Measurements from ENCODE around the gene SQOR.

SQOR gene

GRCh38 chr15:45657254-45657653, 22.4 kb downstream of the SQOR start:
- no peak for DNase-seq (ENCODE audit: insufficient read length, low spot score)
- no peak for FAIRE-seq

GRCh38 chr15:45657764-45658545, 23.1 kb downstream of the SQOR start:
- no peak for FAIRE-seq
- DNase-seq (ENCODE audit: insufficient read length, low spot score): no peak

DNA sequence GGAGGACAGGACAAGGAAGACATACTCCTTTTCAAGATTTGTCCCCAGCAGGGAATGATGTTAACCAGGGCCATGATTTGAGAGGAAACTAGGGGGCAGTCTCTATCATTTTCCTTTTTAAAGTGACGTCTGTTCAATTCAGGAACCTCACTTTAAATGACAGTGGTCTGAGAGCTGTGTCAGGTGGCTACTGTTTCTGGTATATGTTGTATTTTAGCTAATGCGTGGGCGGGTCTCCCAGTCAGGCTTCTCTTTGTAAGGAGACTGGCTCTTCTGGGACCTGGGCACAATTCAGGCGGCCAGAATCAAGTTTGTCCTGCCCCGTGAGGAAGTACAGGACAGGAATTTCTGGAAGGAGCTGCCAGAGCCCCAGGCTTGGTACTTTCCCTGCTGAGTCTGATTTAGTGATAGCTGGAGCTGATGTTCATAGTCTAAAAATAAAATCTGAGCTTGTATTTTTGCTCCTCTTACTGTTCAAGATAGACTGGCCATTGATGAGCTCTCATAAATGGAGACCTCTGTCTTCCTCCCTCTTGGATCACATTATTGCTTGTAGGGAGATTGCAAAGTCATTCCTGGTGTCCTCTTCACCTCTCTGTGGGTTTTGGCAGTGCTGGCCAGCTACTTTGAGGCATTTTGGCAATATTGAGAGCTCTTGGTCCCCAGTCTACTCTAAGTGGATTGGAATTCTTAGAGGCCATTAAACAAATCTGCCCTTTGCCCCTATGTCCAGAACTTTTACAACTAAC, 25.6 kb downstream of the SQOR start:
- DNase-seq (ENCODE audit: insufficient read length, low spot score): no peak

DNA sequence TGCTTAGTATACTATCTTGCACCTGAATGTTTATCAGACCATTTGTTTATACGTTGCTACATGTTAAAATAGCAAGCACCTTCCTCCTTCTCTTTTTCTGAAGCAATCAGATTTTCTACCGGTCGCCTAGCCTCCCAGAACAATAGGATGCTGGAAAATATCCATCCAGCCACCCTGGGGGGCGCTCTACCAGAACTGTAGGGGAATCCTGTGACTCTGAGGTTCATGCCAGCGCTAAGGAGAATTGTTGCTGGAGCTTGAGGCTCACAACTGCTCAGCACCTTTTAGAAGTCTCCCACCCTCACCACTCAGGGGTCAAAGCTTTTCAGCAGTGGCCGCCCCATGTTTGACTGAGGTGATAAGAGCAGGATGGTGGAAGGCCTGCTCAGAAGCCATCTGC, 27.5 kb downstream of the SQOR start:
- FAIRE-seq (no peak), DNase-seq (ENCODE audit: insufficient read length, low spot score) (no peak)

More for the DNA sequence above, 25.6 kb downstream of the SQOR start:
- no peak for FAIRE-seq

DNA sequence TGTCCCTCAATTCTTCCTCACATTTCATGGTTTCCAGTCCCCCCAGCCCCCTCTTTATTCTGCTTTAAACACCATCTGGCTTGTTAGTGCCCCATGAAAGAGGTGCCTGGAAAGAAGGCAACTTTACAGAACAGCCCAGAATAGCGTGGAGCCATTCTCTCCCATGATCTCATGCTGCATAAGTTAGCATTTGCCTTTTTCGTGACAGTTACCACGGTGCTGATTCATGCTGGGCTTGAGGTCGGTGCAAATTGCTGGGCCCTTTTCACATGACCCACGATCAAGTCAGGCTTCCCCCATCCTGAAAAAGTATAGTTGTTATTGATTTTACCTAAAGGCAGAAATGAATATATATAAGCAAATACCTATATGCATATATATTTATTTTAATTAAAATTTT, 29.6 kb downstream of the SQOR start:
- no peak for DNase-seq (ENCODE audit: insufficient read length, low spot score)
- FAIRE-seq: no peak

GRCh38 chr15:45665261-45665660, 30.4 kb downstream of the SQOR start:
- DNase-seq (ENCODE audit: insufficient read length, low spot score): no peak
- FAIRE-seq: no peak

GRCh38 chr15:45666119-45666875, 31.5 kb downstream of the SQOR start:
- FAIRE-seq (no peak), DNase-seq (ENCODE audit: insufficient read length, low spot score) (no peak)

DNA sequence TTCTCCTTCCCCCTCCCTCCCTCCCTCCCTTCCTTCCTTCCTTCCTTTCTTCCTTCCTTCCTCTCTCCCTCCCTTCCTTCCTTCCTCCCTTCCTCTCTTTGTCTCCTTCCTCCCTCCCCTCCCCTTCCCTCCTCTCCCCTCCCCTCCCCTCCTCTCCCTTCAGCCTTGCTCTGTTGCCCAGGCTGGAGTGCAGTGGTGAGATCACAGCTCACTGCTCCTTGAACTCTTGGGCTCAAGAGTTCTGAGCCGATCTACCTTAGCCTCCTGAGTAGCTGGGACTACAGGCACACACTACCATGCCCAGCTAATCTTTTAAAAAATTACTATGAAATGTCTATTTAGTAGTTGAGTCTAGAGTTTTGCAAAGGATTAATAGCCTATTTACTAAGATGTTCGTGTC, 32.2 kb downstream of the SQOR start:
- DNase-seq (ENCODE audit: insufficient read length, low spot score) (no peak), FAIRE-seq (no peak)

- FAIRE-seq (no peak), DNase-seq (ENCODE audit: insufficient read length, low spot score) (no peak)
Measured at GRCh38 chr15:45668386-45668785, 33.6 kb downstream of the SQOR start.

DNA sequence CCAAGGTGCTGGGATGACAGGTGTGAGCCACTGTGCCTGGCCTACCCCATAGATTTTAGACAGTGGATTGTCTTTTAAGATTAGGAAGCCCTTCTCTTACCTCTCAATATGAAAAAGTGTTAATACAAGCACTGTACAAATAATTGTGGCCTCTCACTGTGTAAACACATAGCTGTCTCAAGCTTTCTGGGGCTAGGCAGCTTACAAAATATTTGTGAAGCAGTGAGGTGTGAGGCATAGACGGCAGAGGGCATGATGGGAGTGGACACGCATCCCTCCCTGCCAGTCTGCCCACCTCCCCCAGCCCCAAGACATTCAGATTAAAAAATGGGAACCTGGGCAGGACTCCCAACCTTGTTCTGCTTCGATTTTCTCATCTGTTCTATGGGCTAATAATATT, 34.6 kb downstream of the SQOR start:
- DNase-seq (ENCODE audit: insufficient read length, low spot score): no peak
- no peak for FAIRE-seq

GRCh38 chr15:45670091-45670490, 35.3 kb downstream of the SQOR start:
- FAIRE-seq (no peak), DNase-seq (ENCODE audit: insufficient read length, low spot score) (no peak)

DNA sequence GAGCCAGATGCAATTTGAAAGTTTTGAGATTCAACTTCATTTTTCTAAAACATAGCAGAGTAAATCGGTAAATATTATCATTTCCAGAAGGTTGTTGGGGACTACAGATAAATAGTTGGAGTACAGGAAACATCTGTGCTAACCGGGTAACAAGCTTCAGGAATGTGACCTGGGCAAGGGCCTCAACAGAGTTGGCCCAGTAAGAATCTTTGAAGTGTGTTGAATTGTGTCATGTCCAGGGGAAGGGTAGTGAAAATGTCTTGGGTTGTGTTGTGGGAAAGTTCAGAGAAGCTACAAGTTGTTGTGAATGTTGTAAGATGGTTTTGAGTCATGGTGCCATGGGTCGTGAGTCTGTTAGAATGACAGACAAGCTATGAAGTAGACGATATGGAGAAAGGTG, 35.7 kb downstream of the SQOR start:
- FAIRE-seq: no peak
- no peak for DNase-seq (ENCODE audit: insufficient read length, low spot score)

DNA sequence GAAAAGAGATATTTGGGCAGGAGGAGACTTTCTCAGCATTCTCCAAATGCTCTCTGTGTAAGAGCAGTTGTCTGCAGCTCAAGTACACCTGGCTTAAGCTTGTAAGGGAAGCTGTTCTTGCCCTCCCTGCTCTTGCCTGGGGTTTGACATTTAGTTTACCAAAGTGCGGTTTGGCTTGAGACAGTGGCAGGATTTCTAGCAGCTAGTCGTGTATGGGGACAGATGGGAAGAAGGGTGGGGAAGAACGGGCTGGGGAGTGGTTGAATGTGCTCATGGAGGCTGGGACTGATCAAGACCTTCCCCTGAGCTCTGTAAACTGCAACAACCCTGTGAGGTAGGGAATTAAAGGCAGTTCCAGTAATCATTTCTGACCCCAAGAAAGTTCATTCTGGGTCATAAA, 39.8 kb downstream of the SQOR start:
- DNase-seq (ENCODE audit: insufficient read length, low spot score) (no peak), FAIRE-seq (no peak)

DNA sequence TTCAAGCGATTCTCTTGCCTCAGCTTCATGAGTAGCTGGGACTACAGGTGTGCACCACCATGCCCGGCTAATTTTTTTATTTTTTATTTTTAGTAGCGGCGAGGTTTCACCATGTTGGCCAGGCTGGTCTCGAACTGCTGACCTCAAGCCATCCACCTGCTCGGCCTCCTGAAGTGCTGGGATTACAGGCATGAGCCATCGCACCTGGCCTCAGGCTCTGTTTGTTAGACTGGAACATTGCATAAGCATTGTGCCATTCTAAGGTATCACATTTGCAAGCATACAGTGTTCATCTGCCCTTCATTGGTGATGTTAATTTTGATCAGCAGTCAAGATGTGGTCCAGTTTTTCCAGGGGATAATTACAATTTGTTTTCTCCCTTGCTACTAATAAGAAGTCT, 43.0 kb downstream of the SQOR start:
- FAIRE-seq (no peak), DNase-seq (ENCODE audit: insufficient read length, low spot score) (no peak)

GRCh38 chr15:45678459-45679178, 43.8 kb downstream of the SQOR start:
- FAIRE-seq: no peak
- DNase-seq (ENCODE audit: insufficient read length, low spot score): no peak

DNA sequence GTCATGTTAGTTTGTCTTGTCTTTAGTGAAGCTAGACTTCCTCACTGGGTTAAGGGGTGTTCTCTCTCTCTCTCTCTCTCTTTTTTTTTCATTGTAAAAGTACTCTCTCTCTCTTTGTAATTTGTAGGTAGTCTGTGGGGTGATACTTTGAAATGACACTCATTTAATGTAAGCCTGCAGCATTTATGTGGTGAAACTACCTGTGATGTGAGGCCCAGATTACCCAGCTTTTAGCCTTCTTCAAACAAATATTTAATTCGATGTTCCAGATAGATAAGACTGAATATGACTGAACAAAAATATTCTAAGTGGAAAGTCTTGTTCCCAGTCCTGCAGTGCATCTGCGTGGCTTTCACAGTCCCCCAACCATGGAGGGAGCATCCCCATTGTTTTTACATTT, 49.7 kb downstream of the SQOR start:
- DNase-seq (ENCODE audit: insufficient read length, low spot score) (no peak), FAIRE-seq (no peak)

GRCh38 chr15:45689616-45690015, 54.8 kb downstream of the SQOR start:
- DNase-seq (ENCODE audit: insufficient read length, low spot score) (no peak), FAIRE-seq (no peak)

- no peak for FAIRE-seq
- DNase-seq (ENCODE audit: insufficient read length, low spot score): no peak
Measured at GRCh38 chr15:45690581-45691260, 55.9 kb downstream of the SQOR start.

- no peak for FAIRE-seq
- no peak for DNase-seq (ENCODE audit: insufficient read length, low spot score)
Measured at GRCh38 chr15:45701108-45701507, 66.3 kb downstream of the SQOR start.

DNA sequence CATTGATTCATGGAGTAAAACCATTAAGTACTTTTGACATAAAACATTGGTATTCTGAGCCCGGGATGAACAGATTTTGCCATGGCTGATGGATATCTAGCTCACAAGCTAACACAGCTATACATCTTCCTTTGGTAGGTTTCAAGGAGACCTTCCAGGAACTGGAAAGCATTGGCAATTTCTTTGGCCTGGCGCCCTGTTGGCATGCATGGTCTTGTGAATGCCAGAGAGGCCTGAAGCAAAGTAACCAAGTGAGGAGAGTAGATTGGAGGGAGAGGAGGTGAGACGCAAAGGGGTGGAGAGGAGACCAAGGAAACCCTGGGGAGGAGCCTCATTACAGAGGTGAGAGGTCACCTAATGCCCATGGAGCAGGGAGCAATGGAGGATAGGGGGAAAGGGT, 67.2 kb downstream of the SQOR start:
- FAIRE-seq: no peak

More for the DNA sequence above, 67.2 kb downstream of the SQOR start:
- DNase-seq (ENCODE audit: insufficient read length, low spot score): no peak
